ENCODE results near the gene FLAD1.
A peak's percentile ranks its signal among the peaks of the same experiment; 100 is the strongest.

FLAD1 gene
- 6.9 to 26.9 (median 18.3) reads per million in 18 experiments for total RNA-seq

GRCh38 chr1:154982897-154983648, at the start of gene FLAD1:
TSS of gene FLAD1 (plus strand) at chr1:154983344. CDS start at chr1:154983695, 351 bp downstream.
- peak; percentile 99 to 100 for DNase-seq

GRCh38 chr1:154934358-154934948, 48.7 kb upstream of the FLAD1 start:
- DNase-seq = no peak

- no peak for DNase-seq
These were observed 47.2 kb upstream of the FLAD1 start for GRCh38 chr1:154935749-154936554.

- peak; percentile 93 to 96 for DNase-seq
These were observed 46.5 kb upstream of the FLAD1 start, which contains the start of gene PMVK for GRCh38 chr1:154936555-154937084. TSS of gene PMVK (minus strand) at chr1:154936719. CDS start at chr1:154936685, 34 bp downstream.

GRCh38 chr1:154937085-154937987, 45.8 kb upstream of the FLAD1 start:
- peak; percentile 90 to 93 for DNase-seq

- no peak for DNase-seq
These were observed 45.2 kb upstream of the FLAD1 start for GRCh38 chr1:154937988-154938386.

GRCh38 chr1:154938604-154939399, 44.3 kb upstream of the FLAD1 start:
- no peak for DNase-seq

GRCh38 chr1:154940213-154940560, 43.0 kb upstream of the FLAD1 start:
- DNase-seq = no peak

GRCh38 chr1:154940651-154941194, 42.4 kb upstream of the FLAD1 start:
- no peak for DNase-seq

GRCh38 chr1:154941333-154942013, 41.7 kb upstream of the FLAD1 start:
- DNase-seq = no peak

- peak; percentile 59 to 62 for DNase-seq
These were observed 39.3 kb upstream of the FLAD1 start for GRCh38 chr1:154943649-154944400.

- no peak for DNase-seq
These were observed 38.6 kb upstream of the FLAD1 start for GRCh38 chr1:154944401-154945159.

GRCh38 chr1:154945160-154945961, 37.8 kb upstream of the FLAD1 start:
- DNase-seq = no peak

GRCh38 chr1:154945962-154946850, 36.9 kb upstream of the FLAD1 start:
- no peak for DNase-seq

GRCh38 chr1:154948079-154948478, 35.1 kb upstream of the FLAD1 start:
- DNase-seq = no peak

GRCh38 chr1:154951901-154952657, 31.1 kb upstream of the FLAD1 start:
- no peak for DNase-seq
